IMR-90 (cell line): ENCODE measurements around the gene ARHGEF40. TPM values are rescaled to one million over a fixed set of nuclear protein-coding genes. Genes with fewer than 3 reads are reported as not detected.

Source experiments
- ATAC-seq: fragments of 200-7000 bp; cut with Tn5 transposase; 2 replicates; pipeline ENCODE4 v1.9.1; 2020; ENCODE audit warnings: low read depth, mild to moderate bottlenecking, moderate library complexity
- BruUV-seq: library from RNA; stranded (reverse); fragments of 400-500 nt; replicated peaks from 2 replicates; lab custom pipeline; 2021; lab: Mats Ljungman, UMichigan
- CTCF ChIA-PET: fragments of 300-600 bp; formaldehyde crosslinking; extraction: SDS; loops from one replicate; lab custom pipeline; 2021; ENCODE audit warnings: antibody characterized with exemption; lab: Yijun Ruan, JAX
- POLR2A ChIA-PET: fragments of 300-600 bp; sonication (Branson Sonifier 250); formaldehyde crosslinking; loops from one replicate; lab custom pipeline; 2022; ENCODE audit warnings: antibody characterized with exemption; ENCODE audit not compliant: unreplicated experiment; lab: Charles Lee
- DNase-seq: peaks from one replicate; pipeline ENCODE4 v3.0.0; 2013
- H2AFZ ChIP-seq: replicated peaks from 2 replicates; pipeline ENCODE3; 2013; ENCODE audit warnings: low read length, mild to moderate bottlenecking; ENCODE audit not compliant: poor library complexity
- H2AK5ac ChIP-seq: 2 replicates; pipeline ENCODE4 v1.6.1; 2013; ENCODE audit warnings: low read depth, low read length, inconsistent platforms
- H2AK9ac ChIP-seq: replicated peaks from 2 replicates; pipeline ENCODE3; 2013; ENCODE audit warnings: mild to moderate bottlenecking, low read depth, low read length, moderate library complexity; ENCODE audit not compliant: poor library complexity
- H2BK120ac ChIP-seq: 2 replicates; pipeline ENCODE4 v1.6.1; 2013; ENCODE audit warnings: low read depth, low read length, inconsistent platforms
- H2BK15ac ChIP-seq: 3 replicates; pipeline ENCODE4 v1.6.1; 2013; ENCODE audit warnings: low read depth, low read length, inconsistent platforms
- H2BK20ac ChIP-seq: 2 replicates; pipeline ENCODE4 v1.6.1; 2013; ENCODE audit warnings: low read depth, mild to moderate bottlenecking, inconsistent platforms, low read length, moderate library complexity
- H2BK5ac ChIP-seq: 2 replicates; pipeline ENCODE4 v1.6.1; 2013; ENCODE audit warnings: mild to moderate bottlenecking, low read depth, low read length, inconsistent platforms; ENCODE audit not compliant: poor library complexity, severe bottlenecking
- H3K14ac ChIP-seq: replicated peaks from 2 replicates; pipeline ENCODE4 v1.6.1; 2013; ENCODE audit warnings: low read depth, low read length, inconsistent platforms
- H3K18ac ChIP-seq: 2 replicates; pipeline ENCODE4 v1.6.1; 2013; ENCODE audit warnings: low read depth, low read length, control low read depth
- H3K23ac ChIP-seq: 2 replicates; pipeline ENCODE4 v1.6.1; 2013; ENCODE audit warnings: low read depth, low read length, inconsistent platforms
- H3K27ac ChIP-seq: 2 replicates; pipeline ENCODE4 v1.5.1; 2013; ENCODE audit warnings: mild to moderate bottlenecking, control low read depth, low read length; ENCODE audit not compliant: insufficient read depth
- H3K27me3 ChIP-seq: 2 replicates; pipeline ENCODE4 v1.6.1; 2013; ENCODE audit warnings: low read length; ENCODE audit not compliant: control insufficient read depth, insufficient read depth
- H3K36me3 ChIP-seq: 2 replicates; pipeline ENCODE4 v1.6.1; 2013; ENCODE audit warnings: low read length, mixed read lengths; ENCODE audit not compliant: control insufficient read depth, insufficient read depth
- H3K4ac ChIP-seq: 2 replicates; pipeline ENCODE4 v1.6.1; 2013; ENCODE audit warnings: low read depth, low read length, inconsistent platforms
- H3K4me1 ChIP-seq: 2 replicates; pipeline ENCODE4 v1.6.1; 2013; ENCODE audit warnings: low read length, mixed read lengths; ENCODE audit not compliant: control insufficient read depth, insufficient read depth
- H3K4me2 ChIP-seq: 2 replicates; pipeline ENCODE4 v1.6.1; 2013; ENCODE audit warnings: low read depth, mild to moderate bottlenecking, control low read depth, low read length, moderate library complexity
- H3K4me3 ChIP-seq: 2 replicates; pipeline ENCODE4 v1.5.1; 2013; ENCODE audit warnings: low read depth, mild to moderate bottlenecking, control low read depth, low read length, moderate library complexity; ENCODE audit not compliant: insufficient read depth
- H3K56ac ChIP-seq: 2 replicates; pipeline ENCODE4 v1.6.1; 2013; ENCODE audit warnings: low read length, inconsistent platforms; ENCODE audit not compliant: insufficient read depth; ENCODE audit errors: extremely low read depth
- H3K79me1 ChIP-seq, 2 experiments: 2 replicates each; pipeline ENCODE4 v1.6.1; 2013; ENCODE audit warnings: low read length in 2 of 2, inconsistent platforms in 1 of 2, low read depth in 1 of 2
- H3K9ac ChIP-seq: 2 replicates; pipeline ENCODE4 v1.6.1; 2013; ENCODE audit warnings: low read depth, low read length, control low read depth
- H3K9me1 ChIP-seq: 2 replicates; pipeline ENCODE4 v1.6.1; 2013; ENCODE audit warnings: low read length, inconsistent platforms; ENCODE audit not compliant: insufficient read depth
- H3K9me3 ChIP-seq: 2 replicates; pipeline ENCODE4 v1.6.1; 2013; ENCODE audit warnings: low read length; ENCODE audit not compliant: control insufficient read depth, insufficient read depth
- H4K20me1 ChIP-seq: 2 replicates; pipeline ENCODE4 v1.6.1; 2013; ENCODE audit warnings: low read length, inconsistent platforms; ENCODE audit not compliant: insufficient read depth
- H4K5ac ChIP-seq: 2 replicates; pipeline ENCODE4 v1.6.1; 2013; ENCODE audit warnings: mild to moderate bottlenecking, low read depth, low read length, control low read depth
- H4K8ac ChIP-seq, 2 experiments: 2 replicates each; pipeline ENCODE4 v1.6.1; 2013; ENCODE audit warnings: low read depth in 2 of 2, low read length in 2 of 2, control low read depth in 1 of 2, inconsistent platforms in 1 of 2
- H4K91ac ChIP-seq: 2 replicates; pipeline ENCODE4 v1.6.1; 2013; ENCODE audit warnings: low read depth, low read length, inconsistent platforms; ENCODE audit not compliant: insufficient read depth
- BHLHE40 ChIP-seq: fragments of 150-350 bp; IDR thresholded peaks from 2 replicates; pipeline ENCODE4 v1.6.1; 2016; ENCODE audit warnings: mild to moderate bottlenecking, low read depth, low read length
- CEBPB ChIP-seq: IDR thresholded peaks from 2 replicates; pipeline ENCODE4 v1.6.1; 2012; ENCODE audit warnings: low read depth, low read length, improper control_type of control experiment
- CHD1 ChIP-seq: IDR thresholded peaks from 2 replicates; pipeline ENCODE4 v1.6.1; 2012; ENCODE audit warnings: low read depth, low read length, improper control_type of control experiment
- ELK1 ChIP-seq: fragments of 150-350 bp; IDR thresholded peaks from 2 replicates; pipeline ENCODE4 v1.6.1; 2016; ENCODE audit warnings: low read depth, mild to moderate bottlenecking, low read length, moderate library complexity, borderline replicate concordance
- FOS ChIP-seq: fragments of 150-350 bp; IDR thresholded peaks from 2 replicates; pipeline ENCODE4 v1.6.1; 2016; ENCODE audit warnings: low read depth, low read length
- MAFK ChIP-seq: IDR thresholded peaks from 2 replicates; pipeline ENCODE4 v1.6.1; 2012; ENCODE audit warnings: low read depth, low read length, improper control_type of control experiment
- MXI1 ChIP-seq: IDR thresholded peaks from 2 replicates; pipeline ENCODE4 v1.6.1; 2012; ENCODE audit warnings: low read depth, mild to moderate bottlenecking, low read length, moderate library complexity, borderline replicate concordance
- NFE2L2 ChIP-seq: fragments of 150-350 bp; IDR thresholded peaks from 2 replicates; pipeline ENCODE4 v1.6.1; 2016; ENCODE audit warnings: low read depth, mild to moderate bottlenecking, low read length
- POLR2A ChIP-seq: IDR thresholded peaks from 2 replicates; pipeline ENCODE4 v1.6.1; 2012; ENCODE audit warnings: mild to moderate bottlenecking, low read depth, low read length
- RAD21 ChIP-seq: IDR thresholded peaks from 2 replicates; pipeline ENCODE4 v1.6.1; 2012; ENCODE audit warnings: low read length, improper control_type of control experiment
- RCOR1 ChIP-seq: IDR thresholded peaks from 2 replicates; pipeline ENCODE4 v1.6.1; 2012; ENCODE audit warnings: mild to moderate bottlenecking, low read length, improper control_type of control experiment; ENCODE audit not compliant: insufficient replicate concordance
- WGBS, 2 experiments: methylation state at CpG; one replicate each; pipeline versions ENCODE4 v1.1.5 to v1.1.7; 2013; ENCODE audit warnings: missing lambda C conversion rate in 2 of 2; ENCODE audit not compliant: insufficient read length in 1 of 2; ENCODE audit errors: extremely low coverage in 2 of 2; 5-methylcytosine and 5-hydroxymethylcytosine counted together
- dilution Hi-C: fragments of 300-500 bp; cut with HindIII; formaldehyde crosslinking; loops from one replicate; pipeline ENCODE4 v1.14.3; 2018; ENCODE audit warnings: low sequenced_read_pairs; ENCODE audit not compliant: unreplicated experiment
- in situ Hi-C: fragments of 300-500 bp; cut with MboI; formaldehyde crosslinking; loops from 3 replicates; pipeline ENCODE4 v1.14.3; 2019; ENCODE audit warnings: low sequenced_read_pairs, inconsistent platforms, mixed read lengths
- intact Hi-C: fragments of 100-400 bp; cut with micrococcal nuclease; formaldehyde crosslinking; loops from 2 replicates; pipeline ENCODE4 v1.10.0; 2022
- polyA plus RNA-seq, 3 experiments: library from polyadenylated mRNA; depleted of rRNA; stranded (reverse); fragments of >200 nt; gene quantifications; 2 replicates each; pipeline ENCODE4 v1.2.3, GENCODE V29; 2012; ENCODE audit warnings: low replicate concordance in 1 of 3
- total RNA-seq: library from RNA; depleted of rRNA; stranded (reverse); fragments of >200 nt; gene quantifications from 2 replicates; pipeline ENCODE4 v1.2.3, GENCODE V29; 2012
- TF ChIP-seq, protein P1 (sequence below): conservative IDR thresholded peaks from 2 replicates; pipeline ENCODE4 v1.5.1; 2012; ENCODE audit warnings: mild to moderate bottlenecking, low read depth, low read length, improper control_type of control experiment

ARHGEF40 gene
- total and polyA plus RNA-seq, 2 of the 4 experiments (the other 2 are of a cell fraction), result 18.1 to 58.4 TPM

GRCh38 chr14:21103710-21104447, 33.8 kb downstream of the ARHGEF40 start:
- peak; percentile 92 for ATAC-seq
- Histone ChIP-seq H4K91ac (peak overlapping the region; percentile 94), H3K36me3 (no peaks in the 10 kb centered on the region), H2BK15ac (no peak overlapping the region; the same call in 2 of the 3 replicates), H3K4me3 (peak overlapping the region; percentile 60), H3K9me1 (peaks cover 3% of the 10 kb centered on the region; the same call in 1 of the 2 replicates), H3K14ac (peak overlapping the region; percentile 90), H4K5ac (peak overlapping the region; percentile 73; the same call in 1 of the 2 replicates), H2AFZ (peak overlapping the region; percentile 100), H3K4me2 (peak overlapping the region; percentile 86), H3K23ac (peak overlapping the region; percentile 69), H2BK20ac (peak overlapping the region; percentile 80), H2AK5ac (peak overlapping the region; percentile 36), H2BK5ac (peak overlapping the region; percentile 95), H4K20me1 (no peaks in the 10 kb centered on the region), H2BK120ac (peak overlapping the region; percentile 97), H3K79me1 (0 out of 4 replicates have a peak, but pooled peaks cover 0 to 2% of the 10 kb centered on the region in 2 experiments), H3K9ac (peak overlapping the region; percentile 88), H3K4ac (peak overlapping the region; percentile 93), H3K9me3 (no peaks in the 10 kb centered on the region), H3K18ac (peak overlapping the region; percentile 77; the same call in 1 of the 2 replicates), H3K56ac (peak overlapping the region; percentile 91), H3K4me1 (peaks cover 6% of the 10 kb centered on the region), H3K27me3 (no peaks in the 10 kb centered on the region), H2AK9ac (peak overlapping the region; percentile 89), H4K8ac (peak overlapping the region; percentile 39 to 95), H3K27ac (peak overlapping the region; percentile 94)
- CTCF ChIA-PET, result interaction anchor here (0.6 to 4.2 kb wide), 14 partner anchors 10 to 1069 kb away, joined by 3 to 44 read pairs (median 4); no protein-coding TSS in a partner anchor
- WGBS, 2 experiments, result 0% methylated on average over 22 of the region's 62 CpGs; no CpG with 5 or more reads in 1 of the 2 experiments
- intact Hi-C loops, result loop anchor here (1.0 to 5.0 kb wide), 6 partner anchors 12 to 422 kb away; partner anchors contain the start of gene RNASE4
- BruUV-seq, result no TSS peak
- dilution Hi-C loops, result no loop called here
- DNase-seq, result peak; percentile 94
- in situ Hi-C loops, result loop anchor here (5.0 kb wide), 1 partner anchor 87 kb away; no protein-coding TSS in a partner anchor
- POLR2A ChIA-PET, result interaction anchor here (0.6 to 1.0 kb wide), 2 partner anchors 33 to 105 kb away, joined by 3 to 4 read pairs; partner anchors contain the start of genes ARHGEF40 and SLC39A2
- TF ChIP-seq BHLHE40 (peak; percentile 98), MAFK (no peak), CHD1 (peak; percentile 99; the same call in 1 of the 2 replicates), POLR2A (peak; percentile 64; the same call in 1 of the 2 replicates), FOS (peak; percentile 32; the same call in 1 of the 2 replicates), CEBPB (no peak), NFE2L2 (no peak), RAD21 (no peak), ELK1 (no peak), RCOR1 (no peak), MXI1 (0 out of 2 replicates have a peak, but pooled peaks have one; percentile 30)
- TF ChIP-seq, protein P1, sequence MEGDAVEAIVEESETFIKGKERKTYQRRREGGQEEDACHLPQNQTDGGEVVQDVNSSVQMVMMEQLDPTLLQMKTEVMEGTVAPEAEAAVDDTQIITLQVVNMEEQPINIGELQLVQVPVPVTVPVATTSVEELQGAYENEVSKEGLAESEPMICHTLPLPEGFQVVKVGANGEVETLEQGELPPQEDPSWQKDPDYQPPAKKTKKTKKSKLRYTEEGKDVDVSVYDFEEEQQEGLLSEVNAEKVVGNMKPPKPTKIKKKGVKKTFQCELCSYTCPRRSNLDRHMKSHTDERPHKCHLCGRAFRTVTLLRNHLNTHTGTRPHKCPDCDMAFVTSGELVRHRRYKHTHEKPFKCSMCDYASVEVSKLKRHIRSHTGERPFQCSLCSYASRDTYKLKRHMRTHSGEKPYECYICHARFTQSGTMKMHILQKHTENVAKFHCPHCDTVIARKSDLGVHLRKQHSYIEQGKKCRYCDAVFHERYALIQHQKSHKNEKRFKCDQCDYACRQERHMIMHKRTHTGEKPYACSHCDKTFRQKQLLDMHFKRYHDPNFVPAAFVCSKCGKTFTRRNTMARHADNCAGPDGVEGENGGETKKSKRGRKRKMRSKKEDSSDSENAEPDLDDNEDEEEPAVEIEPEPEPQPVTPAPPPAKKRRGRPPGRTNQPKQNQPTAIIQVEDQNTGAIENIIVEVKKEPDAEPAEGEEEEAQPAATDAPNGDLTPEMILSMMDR, result peak; percentile 94
